ENCODE data around the gene CAVIN4.

Gene CAVIN4, protein sequence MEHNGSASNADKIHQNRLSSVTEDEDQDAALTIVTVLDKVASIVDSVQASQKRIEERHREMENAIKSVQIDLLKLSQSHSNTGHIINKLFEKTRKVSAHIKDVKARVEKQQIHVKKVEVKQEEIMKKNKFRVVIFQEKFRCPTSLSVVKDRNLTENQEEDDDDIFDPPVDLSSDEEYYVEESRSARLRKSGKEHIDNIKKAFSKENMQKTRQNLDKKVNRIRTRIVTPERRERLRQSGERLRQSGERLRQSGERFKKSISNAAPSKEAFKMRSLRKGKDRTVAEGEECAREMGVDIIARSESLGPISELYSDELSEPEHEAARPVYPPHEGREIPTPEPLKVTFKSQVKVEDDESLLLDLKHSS

DNA sequence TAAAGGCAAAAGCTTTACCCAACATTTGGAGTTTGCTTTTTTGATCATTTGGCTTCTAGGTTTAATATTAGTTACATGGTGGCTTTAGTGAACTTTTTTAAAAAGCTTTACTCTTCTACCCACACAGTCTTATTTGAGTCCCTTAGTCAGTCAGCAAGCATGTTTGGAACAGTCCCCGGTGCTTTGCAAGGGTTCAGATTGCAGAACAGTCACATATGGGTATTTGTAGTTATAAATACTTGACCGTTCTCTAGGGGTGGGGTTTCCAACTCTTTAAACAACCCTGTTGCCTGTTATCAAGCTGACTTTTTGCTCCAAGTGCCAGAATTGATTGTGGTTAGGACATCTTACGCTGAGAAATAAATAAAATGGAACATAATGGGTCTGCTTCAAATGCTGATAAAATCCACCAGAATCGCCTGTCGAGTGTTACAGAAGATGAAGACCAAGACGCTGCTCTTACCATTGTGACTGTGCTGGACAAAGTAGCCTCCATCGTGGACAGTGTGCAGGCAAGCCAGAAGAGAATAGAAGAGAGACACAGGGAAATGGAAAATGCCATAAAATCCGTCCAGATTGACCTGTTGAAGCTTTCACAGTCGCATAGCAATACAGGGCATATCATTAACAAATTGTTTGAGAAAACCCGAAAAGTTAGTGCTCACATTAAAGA, at the start of gene CAVIN4:
Gene CAVIN4 (plus strand): TSS at position 304 of the 673 bp plus-strand sequence. CDS start 65 bp downstream, at position 369.
- in situ Hi-C loops (cut with HindIII; ENCODE audit: low sequenced_read_pairs) = loop anchor here (25.0 kb wide), 1 partner anchor 241 kb away; no protein-coding TSS in a partner anchor

DNA sequence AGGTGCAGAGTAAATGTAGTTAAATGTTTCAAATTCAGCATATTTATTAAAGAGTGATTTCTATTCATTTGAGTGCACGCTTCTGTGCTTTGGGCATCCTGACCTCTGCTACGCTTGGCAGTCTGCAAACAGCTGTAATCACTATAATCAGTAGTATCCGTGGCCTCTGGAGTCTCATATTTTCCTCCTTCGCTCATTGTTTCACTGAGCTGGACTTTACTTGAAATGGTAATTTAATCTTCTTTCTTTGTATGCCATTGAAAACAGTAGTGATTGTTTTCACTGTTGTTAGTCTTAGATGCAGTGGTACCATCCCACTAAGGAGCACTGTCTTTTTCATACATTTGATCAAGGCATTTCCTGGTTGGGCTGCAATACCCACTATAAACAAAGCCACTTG, 43.5 kb upstream of the CAVIN4 start:
- in situ Hi-C loops (cut with HindIII; ENCODE audit: low sequenced_read_pairs) = no loop called here

DNA sequence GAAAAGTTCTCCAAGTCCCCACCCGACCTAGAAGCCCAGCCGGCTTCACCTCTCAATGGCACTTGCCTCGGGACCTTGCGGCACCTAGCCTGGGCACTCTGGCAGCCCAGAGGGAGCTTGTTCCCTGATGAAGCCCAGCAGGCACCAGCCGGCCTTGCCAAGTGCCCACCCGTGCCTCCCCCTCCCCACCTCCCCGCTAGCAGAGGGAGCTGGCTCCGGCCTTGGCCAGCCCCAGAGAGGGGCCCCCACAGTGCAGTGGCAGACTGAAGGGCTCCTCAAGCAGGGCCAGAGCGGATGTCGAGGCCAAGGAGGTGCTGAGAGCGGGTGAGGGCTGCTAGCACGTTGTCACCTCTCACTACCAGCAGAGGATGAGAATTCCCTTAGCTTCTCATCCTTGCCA, 37.6 kb upstream of the CAVIN4 start:
- in situ Hi-C loops (cut with HindIII; ENCODE audit: low sequenced_read_pairs) = no loop called here

DNA sequence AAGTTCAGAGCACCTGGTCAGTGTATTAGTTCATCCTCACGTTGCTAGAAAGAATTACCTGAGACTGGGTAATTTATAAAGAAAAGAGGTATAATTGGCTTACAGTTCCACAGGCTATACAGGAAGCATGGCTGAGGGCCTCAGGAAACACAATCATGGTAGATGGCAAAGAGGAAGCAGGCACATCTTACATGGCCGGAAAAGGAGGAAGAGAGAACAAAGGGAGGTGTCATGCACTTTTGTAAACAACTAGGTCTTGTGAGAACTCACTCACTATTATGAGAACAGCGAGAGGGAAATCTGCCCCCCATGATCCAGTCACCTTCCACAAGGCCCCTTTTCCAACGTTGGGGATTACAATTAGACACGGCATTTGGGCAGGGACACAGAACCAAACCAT, 28.8 kb upstream of the CAVIN4 start:
- in situ Hi-C loops (cut with HindIII; ENCODE audit: low sequenced_read_pairs) = loop anchor here (5.0 kb wide), 1 partner anchor 47 kb away; no protein-coding TSS in a partner anchor

DNA sequence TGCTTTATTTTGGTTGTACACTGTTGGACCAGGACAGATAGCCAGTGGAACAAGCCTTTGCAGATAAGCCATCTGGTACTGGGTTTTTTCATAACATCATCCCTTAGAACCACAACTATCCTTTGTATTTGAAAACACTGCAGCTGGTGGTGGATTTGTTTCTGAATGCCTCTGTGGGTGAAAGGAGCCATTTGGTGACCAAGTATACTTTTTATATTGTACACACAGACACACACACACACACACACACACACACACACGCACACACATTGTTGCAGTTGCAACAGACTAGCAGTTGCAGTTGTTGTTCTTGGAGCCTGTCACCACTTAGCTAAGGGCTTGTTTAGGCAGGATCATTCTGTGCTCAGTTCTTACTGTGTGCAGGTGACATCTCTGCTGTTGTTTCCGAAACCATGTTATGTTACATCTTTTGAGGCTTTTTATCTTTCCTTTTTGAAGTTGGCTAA, 22.9 kb upstream of the CAVIN4 start:
- in situ Hi-C loops (cut with HindIII; ENCODE audit: low sequenced_read_pairs) = no loop called here

DNA sequence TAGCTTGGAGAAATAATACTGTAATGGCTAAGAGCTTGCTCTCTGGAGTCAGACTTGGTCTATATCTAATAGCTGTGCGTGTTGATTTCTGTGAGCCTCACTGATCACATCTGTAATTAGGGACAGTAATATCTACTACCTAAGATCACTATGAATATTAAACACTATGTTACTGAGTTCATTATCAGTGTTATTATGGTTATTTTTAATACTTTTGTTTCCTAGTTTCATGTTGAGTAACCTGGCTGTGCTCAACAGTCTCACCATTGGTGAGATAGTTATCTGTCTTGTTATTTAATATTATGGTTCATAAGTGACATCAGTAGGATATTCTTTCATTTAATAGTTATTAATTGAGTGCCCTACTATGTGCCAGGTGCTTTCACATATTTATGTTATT, 22.4 kb upstream of the CAVIN4 start:
- in situ Hi-C loops (cut with HindIII; ENCODE audit: low sequenced_read_pairs) = no loop called here

DNA sequence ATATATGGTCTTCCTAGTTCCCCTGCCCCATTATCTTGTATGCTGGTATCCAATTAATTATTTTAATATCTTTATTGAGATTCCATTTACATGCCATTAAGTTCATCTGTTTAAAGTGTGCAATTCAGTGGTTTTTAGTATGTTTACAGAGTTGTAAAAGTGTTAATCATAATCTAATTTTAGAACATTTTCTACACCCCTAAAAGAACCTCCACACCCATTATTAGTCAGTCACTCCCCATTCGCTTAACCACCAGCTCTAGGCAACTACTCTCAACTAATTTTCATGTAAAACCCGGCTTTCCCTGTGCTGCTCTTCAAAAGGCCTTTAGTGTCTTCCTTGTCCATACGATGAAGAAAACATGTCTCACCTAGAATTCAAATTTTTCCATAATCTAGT, 20.8 kb upstream of the CAVIN4 start:
- in situ Hi-C loops (cut with HindIII; ENCODE audit: low sequenced_read_pairs) = no loop called here

DNA sequence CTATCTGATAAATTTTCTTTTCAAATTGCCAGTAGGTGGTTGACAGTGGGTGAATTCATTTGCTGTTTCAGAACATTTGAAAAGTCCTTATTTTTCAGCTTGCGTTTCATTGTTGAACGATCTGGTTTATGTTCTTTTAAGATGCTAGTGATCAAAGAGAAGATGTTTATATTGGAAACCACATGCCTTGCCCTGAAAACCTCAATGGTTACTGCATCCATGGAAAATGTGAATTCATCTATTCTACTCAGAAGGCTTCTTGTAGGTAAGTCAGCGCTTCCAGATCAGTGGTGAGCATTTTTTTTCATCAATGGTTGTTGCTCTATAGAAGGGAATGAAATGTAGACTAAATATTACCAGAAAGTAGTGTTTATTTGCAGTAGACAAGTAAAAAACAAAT, 16.6 kb upstream of the CAVIN4 start:
- in situ Hi-C loops (cut with HindIII; ENCODE audit: low sequenced_read_pairs) = no loop called here

DNA sequence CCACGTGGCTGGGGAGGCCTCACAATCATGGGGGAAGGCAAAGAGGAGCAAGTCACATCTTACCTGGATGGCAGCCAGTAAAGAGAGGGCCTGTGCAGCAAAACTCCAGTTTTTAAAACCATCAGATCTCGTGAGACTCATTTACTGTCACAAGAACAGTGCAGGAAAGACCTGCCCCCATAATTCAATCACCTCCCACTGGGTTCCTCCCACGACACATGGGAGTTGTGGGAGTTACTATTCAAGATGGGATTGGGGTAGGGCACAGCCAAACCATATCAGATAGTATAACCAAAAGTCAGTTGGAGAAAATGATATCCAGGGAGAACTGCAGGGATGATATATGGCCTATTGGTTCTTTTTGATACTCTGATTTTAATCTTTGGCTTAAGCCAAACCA, 10.0 kb upstream of the CAVIN4 start:
- in situ Hi-C loops (cut with HindIII; ENCODE audit: low sequenced_read_pairs) = no loop called here

DNA sequence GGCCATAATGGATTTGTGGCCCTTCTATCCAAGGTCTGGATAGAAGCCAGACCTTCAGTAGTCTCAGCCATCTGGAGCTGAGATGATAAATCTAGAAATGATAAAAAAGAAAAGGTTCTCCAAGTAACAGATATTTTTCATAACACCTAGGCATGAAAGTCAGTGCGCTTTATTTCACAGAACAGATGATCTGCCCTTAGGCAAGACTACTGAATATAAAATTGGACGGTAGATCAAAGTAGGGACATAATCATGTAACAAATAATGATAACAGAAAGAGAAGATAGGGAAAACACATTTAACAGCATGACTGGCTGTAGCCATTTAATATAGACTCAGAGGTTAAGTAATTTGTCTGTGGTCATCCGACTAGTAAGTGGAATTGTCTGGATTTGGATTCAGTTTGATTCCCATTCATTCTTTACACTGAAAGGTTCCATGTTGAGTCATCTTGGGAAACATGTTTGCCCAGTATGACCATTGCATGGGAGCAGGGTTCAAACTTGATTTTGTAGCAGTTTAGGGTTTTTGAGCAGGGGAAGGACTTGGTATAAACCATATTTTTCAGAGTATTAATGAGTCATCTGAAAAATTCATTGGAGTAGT, 4.1 kb upstream of the CAVIN4 start:
- in situ Hi-C loops (cut with HindIII; ENCODE audit: low sequenced_read_pairs) = no loop called here

DNA sequence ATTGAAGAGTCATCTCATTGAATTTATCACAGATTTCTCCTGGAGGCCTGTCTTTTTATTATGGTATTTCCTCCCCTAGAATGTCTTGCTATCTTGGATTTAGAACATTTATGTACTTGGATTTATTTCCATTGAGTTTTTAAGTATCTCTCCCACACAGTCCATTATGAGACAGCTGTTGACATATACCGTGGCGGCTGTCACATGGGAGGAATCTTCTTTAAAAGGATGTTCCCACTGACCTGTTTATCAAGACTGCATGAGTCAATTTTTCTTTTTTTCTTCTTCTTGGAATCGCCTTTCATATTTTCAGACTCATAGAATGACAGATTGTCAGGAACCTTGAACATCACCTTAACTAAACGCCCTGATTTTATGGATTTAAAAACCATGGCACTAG, 2.9 kb upstream of the CAVIN4 start:
- in situ Hi-C loops (cut with HindIII; ENCODE audit: low sequenced_read_pairs) = loop anchor here (25.0 kb wide), 1 partner anchor 238 kb away; no protein-coding TSS in a partner anchor

DNA sequence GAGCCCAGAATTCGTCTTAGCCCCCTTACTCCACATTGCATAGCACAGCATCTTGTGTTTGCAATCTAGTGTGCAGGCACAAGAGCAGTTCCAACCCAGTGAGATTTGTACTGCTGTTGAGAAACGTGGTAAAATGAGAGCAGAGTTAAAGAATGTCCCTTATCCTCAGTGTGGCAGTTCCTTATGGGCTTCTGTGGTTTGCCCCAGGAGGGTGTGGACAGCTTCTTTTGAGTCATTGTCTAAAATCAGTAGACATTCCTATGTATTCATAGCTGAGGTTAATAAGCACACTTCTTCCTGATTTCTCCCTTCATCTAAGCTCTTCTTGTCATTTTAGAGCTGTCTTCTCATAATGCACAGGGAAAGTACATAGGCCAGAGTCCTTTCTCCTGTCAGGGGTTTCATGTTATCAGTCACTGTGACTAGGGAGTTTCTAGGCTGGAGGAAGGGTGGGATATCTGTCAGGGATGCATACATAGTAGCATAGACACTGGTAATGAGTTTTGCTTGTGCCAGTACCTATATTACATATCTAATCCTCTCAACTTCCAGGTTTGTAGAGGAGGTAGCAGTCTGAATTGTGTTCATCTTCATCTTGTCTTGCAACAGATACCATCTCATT, 2.0 kb upstream of the CAVIN4 start:
- in situ Hi-C loops (cut with HindIII; ENCODE audit: low sequenced_read_pairs) = loop anchor here (25.0 kb wide), 1 partner anchor 239 kb away; no protein-coding TSS in a partner anchor

DNA sequence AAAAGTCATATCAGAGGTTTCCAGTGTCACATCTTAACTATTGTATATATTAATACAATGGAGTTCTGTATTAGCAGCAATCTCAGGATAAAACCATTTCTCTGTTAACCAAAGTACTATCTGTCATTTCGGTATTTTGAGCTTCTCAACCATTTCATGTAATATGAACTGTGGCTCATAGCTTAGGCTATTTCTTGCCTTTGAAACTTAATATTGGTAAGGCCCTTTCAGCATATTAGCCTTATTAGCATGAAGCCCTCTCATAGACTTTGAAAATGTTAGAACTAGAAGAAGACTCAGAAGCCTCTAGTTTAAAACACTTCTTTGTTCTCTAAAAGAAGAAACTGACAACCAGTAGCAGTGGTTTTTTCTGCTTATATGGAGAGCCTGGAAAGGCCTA, 731 bp downstream of the CAVIN4 start:
- in situ Hi-C loops (cut with HindIII; ENCODE audit: low sequenced_read_pairs) = loop anchor here (25.0 kb wide), 1 partner anchor 241 kb away; no protein-coding TSS in a partner anchor

DNA sequence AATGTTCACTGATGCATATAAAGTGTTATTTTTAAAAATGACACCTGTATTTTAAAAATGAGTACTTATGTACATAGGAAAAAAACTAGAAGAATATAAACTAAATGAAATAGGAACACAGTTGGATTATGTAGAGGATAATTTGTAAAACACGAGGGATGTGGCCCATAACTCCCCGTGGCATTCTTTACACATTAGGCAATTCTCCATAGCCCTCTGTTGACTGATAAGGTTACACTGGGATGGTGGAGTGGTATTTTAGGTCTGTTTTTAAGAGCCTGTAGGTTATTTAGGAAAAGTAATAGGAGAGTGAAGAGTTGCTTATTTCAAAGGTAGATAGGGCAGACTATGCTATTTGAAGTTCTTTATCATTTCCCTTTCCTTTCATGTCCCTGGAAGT, 1.8 kb downstream of the CAVIN4 start:
- in situ Hi-C loops (cut with HindIII; ENCODE audit: low sequenced_read_pairs) = loop anchor here (25.0 kb wide), 1 partner anchor 242 kb away; no protein-coding TSS in a partner anchor

DNA sequence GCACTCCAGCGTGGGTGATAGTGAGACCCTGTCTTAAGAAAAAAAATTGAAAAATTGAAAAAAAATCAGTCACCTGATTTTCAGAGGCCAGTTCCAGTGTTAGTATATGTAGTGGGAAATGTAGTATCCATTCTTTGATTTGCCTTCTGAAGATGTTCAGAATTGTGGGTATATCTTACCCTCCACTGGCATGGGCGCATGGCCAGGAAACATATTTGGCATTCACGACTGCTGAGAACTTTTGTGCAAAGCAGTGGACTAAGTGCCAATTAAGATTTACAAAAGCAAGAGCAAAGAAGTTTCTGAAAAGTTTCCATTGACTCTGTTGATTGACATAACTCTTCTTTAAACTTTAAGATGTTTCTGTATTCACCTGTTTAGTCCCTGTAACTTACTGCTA, 2.4 kb downstream of the CAVIN4 start:
- in situ Hi-C loops (cut with HindIII; ENCODE audit: low sequenced_read_pairs) = loop anchor here (25.0 kb wide), 1 partner anchor 243 kb away; no protein-coding TSS in a partner anchor

DNA sequence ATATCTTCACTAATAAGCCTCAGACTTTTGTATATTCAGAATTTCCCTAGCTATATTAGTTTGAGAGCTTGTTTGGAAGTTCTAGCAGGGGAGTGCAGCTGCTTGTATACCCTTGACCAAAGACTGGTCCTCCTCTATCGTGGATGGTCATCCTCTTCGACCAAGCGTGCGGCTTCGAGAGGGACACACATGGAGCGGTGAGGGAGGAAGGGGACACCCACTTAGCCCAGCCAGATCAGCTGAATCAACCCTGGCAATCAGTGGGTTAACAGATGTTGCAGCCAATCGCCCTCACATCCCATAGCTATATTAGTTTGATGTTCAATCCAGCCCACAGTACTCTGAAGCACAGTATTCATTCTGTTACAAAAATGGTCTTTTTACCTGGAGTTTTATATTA, 3.2 kb downstream of the CAVIN4 start:
- in situ Hi-C loops (cut with HindIII; ENCODE audit: low sequenced_read_pairs) = loop anchor here (25.0 kb wide), 1 partner anchor 244 kb away; no protein-coding TSS in a partner anchor

DNA sequence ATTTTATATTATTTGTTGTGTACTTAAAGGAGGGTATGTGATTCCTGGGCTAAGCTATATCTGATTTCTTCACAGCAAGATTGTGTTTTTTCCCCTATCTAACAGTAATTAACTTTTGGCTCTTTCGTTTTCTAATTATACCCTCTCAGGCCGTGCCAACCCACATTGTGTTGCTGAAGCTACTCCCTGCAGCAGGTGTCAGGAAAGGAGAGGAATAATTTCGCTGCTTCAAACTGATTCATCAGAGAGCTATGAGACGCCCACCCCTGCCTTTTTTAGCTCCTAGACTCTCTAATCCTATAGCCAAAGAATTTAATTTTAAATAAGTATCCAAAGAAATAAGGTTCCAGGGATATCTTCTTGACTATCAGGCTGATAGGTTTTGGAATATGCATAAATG, 3.8 kb downstream of the CAVIN4 start:
- in situ Hi-C loops (cut with HindIII; ENCODE audit: low sequenced_read_pairs) = loop anchor here (25.0 kb wide), 1 partner anchor 244 kb away; no protein-coding TSS in a partner anchor

DNA sequence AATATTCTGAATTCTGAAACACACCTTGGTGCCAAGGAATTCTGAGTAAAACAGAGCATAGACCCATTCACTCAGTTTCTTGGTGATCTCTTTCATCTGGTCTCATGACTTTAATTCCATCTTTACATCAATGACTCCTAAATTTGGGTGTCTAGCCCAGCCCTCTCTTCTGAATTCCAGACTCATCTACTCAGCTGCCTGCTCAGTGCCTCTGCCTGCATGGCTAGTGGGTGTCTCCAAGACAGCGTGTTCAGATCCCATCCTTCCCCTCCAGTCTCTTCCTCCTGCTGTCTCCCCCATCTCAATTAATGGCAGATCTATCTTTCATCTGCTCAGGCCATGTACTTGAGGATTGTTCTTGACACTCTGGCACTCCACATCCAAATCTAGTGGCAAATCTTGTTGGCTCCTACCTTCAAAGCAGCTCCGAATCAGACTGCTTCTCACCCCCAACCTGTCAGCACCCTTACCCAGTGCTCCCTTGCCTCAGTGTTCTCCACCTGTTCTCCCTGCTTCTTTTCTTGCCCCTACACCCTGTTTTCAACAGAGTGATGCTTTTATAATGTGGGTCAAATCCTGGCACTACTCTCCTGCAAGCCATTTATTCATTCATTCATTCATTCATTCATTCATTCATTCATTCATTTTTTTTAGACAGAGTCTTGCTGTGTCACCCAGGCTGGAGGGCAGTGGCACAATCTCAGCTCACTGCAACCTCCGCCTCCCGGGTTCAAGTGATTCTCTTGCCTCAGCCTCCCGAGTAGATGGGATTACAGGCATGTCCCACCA, 5.3 kb downstream of the CAVIN4 start:
- in situ Hi-C loops (cut with HindIII; ENCODE audit: low sequenced_read_pairs) = loop anchor here (25.0 kb wide), 1 partner anchor 246 kb away; no protein-coding TSS in a partner anchor

DNA sequence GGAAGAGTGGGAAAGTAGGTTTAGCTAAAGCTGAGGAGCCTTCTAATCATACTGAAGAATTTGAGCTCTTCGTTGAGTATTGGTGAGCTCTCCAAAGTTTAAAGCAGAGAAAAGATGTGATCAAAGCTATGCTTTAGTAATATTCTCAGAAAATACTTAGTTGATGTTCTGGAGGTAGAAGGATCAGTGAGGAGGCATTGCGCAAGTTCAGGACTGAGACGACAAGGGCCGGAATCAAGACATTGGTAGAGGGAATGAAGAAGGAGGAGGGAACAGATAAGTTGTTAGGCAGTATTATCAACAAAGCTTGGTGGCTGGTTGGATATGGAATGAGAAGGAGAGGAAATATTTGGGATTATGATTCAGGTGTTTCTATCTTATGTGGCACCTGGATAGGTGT, 7.1 kb downstream of the CAVIN4 start:
- in situ Hi-C loops (cut with HindIII; ENCODE audit: low sequenced_read_pairs) = loop anchor here (25.0 kb wide), 1 partner anchor 248 kb away; no protein-coding TSS in a partner anchor

DNA sequence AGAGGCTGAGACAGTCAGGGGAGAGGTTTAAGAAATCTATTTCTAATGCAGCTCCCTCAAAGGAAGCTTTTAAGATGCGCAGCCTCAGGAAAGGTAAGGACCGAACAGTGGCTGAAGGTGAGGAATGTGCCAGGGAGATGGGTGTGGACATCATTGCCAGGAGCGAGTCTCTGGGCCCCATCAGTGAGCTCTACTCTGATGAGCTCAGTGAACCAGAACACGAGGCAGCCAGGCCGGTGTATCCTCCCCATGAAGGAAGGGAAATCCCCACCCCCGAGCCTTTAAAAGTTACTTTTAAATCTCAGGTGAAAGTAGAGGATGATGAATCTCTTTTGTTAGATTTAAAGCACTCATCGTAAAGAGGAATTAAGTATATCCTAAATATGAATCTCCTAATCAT, 8.2 kb downstream of the CAVIN4 start:
- in situ Hi-C loops (cut with HindIII; ENCODE audit: low sequenced_read_pairs) = loop anchor here (25.0 kb wide), 1 partner anchor 249 kb away; no protein-coding TSS in a partner anchor
